HFFc6 (cell line): ENCODE results near the gene TBATA. TPM values are rescaled to one million over a fixed set of nuclear protein-coding genes. Genes with fewer than 3 reads are reported as not detected.

Experiments used
- DNase-seq: peaks from one replicate; pipeline ENCODE4 v3.0.0-alpha.2; 2018
- H3K27ac Mint-ChIP-seq: 2 replicates; pipeline ENCODE4 v1.8.0; 2020; ENCODE audit warnings: mild to moderate bottlenecking, mixed read lengths
- H3K27me3 Mint-ChIP-seq: 2 replicates; pipeline ENCODE4 v1.8.0; 2021; ENCODE audit warnings: mild to moderate bottlenecking, moderate library complexity, mixed read lengths; ENCODE audit not compliant: insufficient read depth
- H3K36me3 Mint-ChIP-seq: 2 replicates; pipeline ENCODE4 v1.8.0; 2021; ENCODE audit warnings: low read depth, mixed read lengths
- H3K4me1 Mint-ChIP-seq: 2 replicates; pipeline ENCODE4 v1.8.0; 2020; ENCODE audit warnings: low read depth, mixed read lengths
- H3K4me3 Mint-ChIP-seq: 2 replicates; pipeline ENCODE4 v1.8.0; 2020; ENCODE audit warnings: mild to moderate bottlenecking, moderate library complexity, mixed read lengths
- H3K9me3 Mint-ChIP-seq: 2 replicates; pipeline ENCODE4 v1.8.0; 2020; ENCODE audit warnings: mild to moderate bottlenecking, mixed read lengths
- total RNA-seq, 6 experiments: library from RNA; stranded (reverse); fragmentation: NEBNext Ultra II Directional; extraction: Animal tissue kit (Norgen Biotek cat#: 25700); gene quantifications; 2 replicates in 1 of 6; 3 replicates in 5 of 6; pipeline ENCODE4 v1.2.3, GENCODE V29; 2021
- TF ChIP-seq, protein P1 (sequence below): fragments of 200-600 bp; sonication (generic); IDR thresholded peaks from 2 replicates; pipeline ENCODE4 v1.5.0; 2021; ENCODE audit warnings: antibody characterized with exemption, mild to moderate bottlenecking

TBATA gene
- total RNA-seq, 6 experiments from 2014 or later: not detected

DNA sequence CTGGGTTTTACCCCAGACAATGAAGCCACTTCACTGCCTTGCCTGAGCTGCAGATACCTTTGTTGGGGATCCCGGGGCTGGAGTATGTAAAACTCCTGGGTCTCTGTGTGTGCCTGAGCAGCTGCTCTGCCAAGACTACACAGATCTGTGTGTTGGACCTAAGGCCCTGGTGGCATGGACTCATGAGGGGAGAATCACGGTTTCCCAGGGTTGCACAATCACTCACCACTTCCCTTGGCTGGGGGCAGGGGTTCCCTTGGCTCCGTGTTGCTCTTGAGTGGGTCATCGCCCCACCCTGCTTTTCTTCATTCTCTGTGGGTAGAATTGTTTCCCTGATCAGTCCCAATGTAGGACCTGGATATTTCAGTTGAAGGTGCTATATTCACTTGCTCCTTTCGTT is 13.9 kb upstream of the TBATA start:
- no peak overlapping the region; the same call in 1 of the 2 replicates for H3K4me3 Mint-ChIP-seq
- TF ChIP-seq, protein P1, sequence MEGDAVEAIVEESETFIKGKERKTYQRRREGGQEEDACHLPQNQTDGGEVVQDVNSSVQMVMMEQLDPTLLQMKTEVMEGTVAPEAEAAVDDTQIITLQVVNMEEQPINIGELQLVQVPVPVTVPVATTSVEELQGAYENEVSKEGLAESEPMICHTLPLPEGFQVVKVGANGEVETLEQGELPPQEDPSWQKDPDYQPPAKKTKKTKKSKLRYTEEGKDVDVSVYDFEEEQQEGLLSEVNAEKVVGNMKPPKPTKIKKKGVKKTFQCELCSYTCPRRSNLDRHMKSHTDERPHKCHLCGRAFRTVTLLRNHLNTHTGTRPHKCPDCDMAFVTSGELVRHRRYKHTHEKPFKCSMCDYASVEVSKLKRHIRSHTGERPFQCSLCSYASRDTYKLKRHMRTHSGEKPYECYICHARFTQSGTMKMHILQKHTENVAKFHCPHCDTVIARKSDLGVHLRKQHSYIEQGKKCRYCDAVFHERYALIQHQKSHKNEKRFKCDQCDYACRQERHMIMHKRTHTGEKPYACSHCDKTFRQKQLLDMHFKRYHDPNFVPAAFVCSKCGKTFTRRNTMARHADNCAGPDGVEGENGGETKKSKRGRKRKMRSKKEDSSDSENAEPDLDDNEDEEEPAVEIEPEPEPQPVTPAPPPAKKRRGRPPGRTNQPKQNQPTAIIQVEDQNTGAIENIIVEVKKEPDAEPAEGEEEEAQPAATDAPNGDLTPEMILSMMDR: no peak
- no peak overlapping the region for H3K27ac Mint-ChIP-seq
- peaks cover 59% of the 10 kb centered on the region for H3K27me3 Mint-ChIP-seq
- H3K36me3 Mint-ChIP-seq: peaks cover 9% of the 10 kb centered on the region; the same call in 1 of the 2 replicates
- peaks cover 7% of the 10 kb centered on the region for H3K4me1 Mint-ChIP-seq
- H3K9me3 Mint-ChIP-seq: no peaks in the 10 kb centered on the region; the same call in 1 of the 2 replicates
- DNase-seq: no peak

DNA sequence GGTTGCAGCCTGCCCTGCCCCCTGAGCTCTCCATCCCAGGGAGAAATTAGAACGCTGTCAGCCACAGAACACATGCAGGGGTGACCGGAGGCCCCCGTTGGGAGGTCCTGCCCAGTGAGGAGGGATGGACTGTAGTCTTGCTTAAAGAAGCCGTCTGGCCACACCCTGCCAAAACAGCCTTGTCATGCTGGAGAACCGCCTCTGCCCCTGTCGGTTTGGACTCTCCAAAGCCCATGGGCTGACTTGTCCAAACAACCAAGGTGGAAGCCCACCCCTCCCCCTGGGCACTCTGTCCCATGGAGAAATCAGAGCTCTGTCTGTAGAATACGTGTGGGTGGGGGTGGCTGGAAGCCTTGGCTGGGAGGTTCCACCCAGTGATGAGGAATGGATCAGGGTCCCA is 12.7 kb upstream of the TBATA start:
- Mint-ChIP-seq H3K4me1 (peaks cover 6% of the 10 kb centered on the region; the same call in 1 of the 2 replicates), H3K27me3 (peaks cover 52% of the 10 kb centered on the region), H3K36me3 (peaks cover 9% of the 10 kb centered on the region; the same call in 1 of the 2 replicates), H3K4me3 (no peak overlapping the region), H3K9me3 (no peaks in the 10 kb centered on the region; the same call in 1 of the 2 replicates), H3K27ac (no peak overlapping the region)
- DNase-seq: no peak
- TF ChIP-seq, protein P1: no peak

DNA sequence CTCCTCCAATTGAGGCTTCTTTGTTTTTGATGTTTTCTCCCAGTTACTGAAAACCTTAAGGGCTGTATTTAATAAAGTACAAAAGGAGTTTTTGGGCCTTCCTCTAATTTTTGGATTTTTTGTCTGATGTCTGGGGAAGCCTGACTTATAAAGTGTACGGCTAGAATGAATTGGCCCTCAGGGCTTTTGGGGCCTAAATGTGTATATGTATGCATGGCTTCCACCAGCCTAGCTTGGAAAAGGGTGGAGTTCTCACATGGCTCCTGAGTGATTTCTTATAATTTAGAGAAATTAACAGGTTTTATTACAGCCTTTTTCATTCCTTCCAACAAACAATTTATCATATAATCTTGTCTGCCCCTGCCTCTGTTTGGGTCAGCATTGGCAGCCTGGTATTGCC is 10.4 kb upstream of the TBATA start:
- no peak for DNase-seq
- H3K27me3 Mint-ChIP-seq: peaks cover 48% of the 10 kb centered on the region
- H3K4me3 Mint-ChIP-seq: no peak overlapping the region
- H3K4me1 Mint-ChIP-seq: peaks cover 6% of the 10 kb centered on the region; the same call in 1 of the 2 replicates
- no peaks in the 10 kb centered on the region; the same call in 1 of the 2 replicates for H3K9me3 Mint-ChIP-seq
- TF ChIP-seq, protein P1: no peak
- H3K36me3 Mint-ChIP-seq: peaks cover 9% of the 10 kb centered on the region; the same call in 1 of the 2 replicates
- H3K27ac Mint-ChIP-seq: no peak overlapping the region

DNA sequence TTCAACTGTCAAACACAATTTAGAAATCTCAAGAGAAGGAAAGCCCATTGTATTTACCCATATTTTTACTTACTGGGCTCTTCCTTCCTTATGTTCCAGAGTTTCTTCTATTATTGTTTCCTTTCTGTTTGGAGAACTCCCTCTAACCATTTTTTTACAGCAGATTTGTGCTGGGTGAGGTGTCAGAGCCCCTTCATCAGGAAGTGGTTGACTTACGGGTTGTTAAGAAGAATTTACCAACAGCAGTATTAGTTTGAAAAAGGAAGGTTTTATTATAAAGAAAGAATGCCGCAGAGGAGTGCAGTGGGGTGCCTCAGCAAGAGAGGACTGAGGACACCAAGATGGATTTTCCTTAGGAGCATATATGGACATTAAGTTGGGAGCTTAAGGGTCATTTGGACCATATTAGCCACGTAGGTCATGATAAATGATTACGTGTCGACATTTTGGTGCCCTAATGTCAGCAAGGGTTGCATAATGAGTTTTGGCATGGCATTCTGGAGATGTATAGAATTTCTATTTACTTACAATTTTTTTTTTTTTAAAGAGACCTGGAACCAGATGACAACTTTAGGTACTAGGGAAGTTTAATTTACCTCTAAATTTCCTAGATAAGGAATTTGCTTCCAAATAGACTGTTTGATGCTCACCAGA is 6.3 kb upstream of the TBATA start:
- TF ChIP-seq, protein P1: no peak
- Mint-ChIP-seq H3K36me3 (peaks cover under 1% of the 10 kb centered on the region; the same call in 1 of the 2 replicates), H3K4me1 (peaks cover 4% of the 10 kb centered on the region; the same call in 1 of the 2 replicates), H3K4me3 (no peak overlapping the region), H3K9me3 (no peaks in the 10 kb centered on the region; the same call in 1 of the 2 replicates), H3K27ac (no peak overlapping the region), H3K27me3 (peaks cover 32% of the 10 kb centered on the region)
- no peak for DNase-seq

DNA sequence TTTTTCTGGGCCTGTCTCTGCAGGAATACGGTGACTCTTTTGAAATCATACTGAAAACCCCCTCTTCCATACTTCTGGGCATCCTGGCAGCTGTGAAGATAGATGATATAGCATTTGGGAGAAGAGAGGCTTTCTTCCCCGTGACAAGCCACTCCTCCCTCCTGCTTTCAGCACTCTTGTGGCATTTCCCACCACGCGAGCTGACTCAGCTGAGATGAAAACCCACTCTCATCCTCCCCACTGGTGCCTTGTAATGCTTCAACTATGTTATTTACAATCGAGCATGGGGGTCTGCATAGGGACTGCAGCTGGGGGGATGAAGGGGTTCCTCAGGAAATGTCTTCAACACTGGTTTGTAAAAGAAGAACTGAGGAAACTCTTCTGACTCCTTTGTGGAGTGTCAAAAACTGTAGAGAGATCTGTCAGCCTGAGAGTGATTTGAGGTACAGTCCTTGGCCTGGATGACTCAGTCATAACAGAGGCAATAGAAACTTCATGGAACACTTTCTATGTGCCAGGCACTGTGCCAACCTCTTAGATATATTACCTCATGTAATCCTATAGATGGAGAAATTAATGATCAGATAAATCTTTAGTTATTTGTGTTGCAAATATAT is 1.7 kb upstream of the TBATA start:
- Mint-ChIP-seq H3K27ac (no peak overlapping the region), H3K36me3 (no peaks in the 10 kb centered on the region), H3K27me3 (peaks cover 39% of the 10 kb centered on the region), H3K9me3 (no peaks in the 10 kb centered on the region), H3K4me3 (no peak overlapping the region), H3K4me1 (peaks cover 4% of the 10 kb centered on the region; the same call in 1 of the 2 replicates)
- no peak for DNase-seq
- TF ChIP-seq, protein P1: no peak
